ENCODE results near the gene TP53INP2. TPM values are rescaled to one million over a fixed set of nuclear protein-coding genes. Genes with fewer than 3 reads are reported as not detected.
A peak's percentile ranks its signal among the peaks of the same experiment; 100 is the strongest.

TP53INP2 gene
- total RNA-seq, 1 donor from 2014 or later = 132 TPM

DNA sequence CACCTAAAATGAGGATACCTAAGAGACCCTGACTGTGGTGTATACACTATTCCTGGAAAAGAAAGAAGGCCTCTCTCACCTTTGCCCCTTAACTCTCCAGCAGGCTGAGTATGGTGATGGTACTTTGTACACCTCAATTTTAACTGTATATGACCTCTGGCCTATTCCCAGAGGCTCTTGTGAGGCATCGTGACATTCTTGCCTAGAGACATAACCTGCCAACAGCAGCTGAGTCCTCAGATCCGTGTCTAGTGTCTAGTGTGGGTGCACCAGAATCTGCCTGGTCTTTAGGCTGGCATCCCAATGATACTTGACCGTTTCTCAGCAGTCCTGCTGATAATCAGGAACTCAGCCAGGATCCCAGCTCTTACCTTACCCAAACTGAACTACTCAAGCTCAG is 20.0 kb downstream of the TP53INP2 start:
- peaks cover 61% of the 10 kb centered on the region for H3K36me3 ChIP-seq
- H3K4me3 ChIP-seq = no peak overlapping the region
- H3K9me3 ChIP-seq (replicated peaks) = no peaks in the 10 kb centered on the region
- intact Hi-C loops (cut with micrococcal nuclease) = no loop called here
- no peaks in the 10 kb centered on the region for H3K27me3 ChIP-seq (ENCODE audit: low read depth)
- H3K27ac ChIP-seq (replicated peaks) = peak overlapping the region; percentile 46
- no peak for DNase-seq
- peaks cover 32% of the 10 kb centered on the region for H3K4me1 ChIP-seq
- TF ChIP-seq, protein P1, sequence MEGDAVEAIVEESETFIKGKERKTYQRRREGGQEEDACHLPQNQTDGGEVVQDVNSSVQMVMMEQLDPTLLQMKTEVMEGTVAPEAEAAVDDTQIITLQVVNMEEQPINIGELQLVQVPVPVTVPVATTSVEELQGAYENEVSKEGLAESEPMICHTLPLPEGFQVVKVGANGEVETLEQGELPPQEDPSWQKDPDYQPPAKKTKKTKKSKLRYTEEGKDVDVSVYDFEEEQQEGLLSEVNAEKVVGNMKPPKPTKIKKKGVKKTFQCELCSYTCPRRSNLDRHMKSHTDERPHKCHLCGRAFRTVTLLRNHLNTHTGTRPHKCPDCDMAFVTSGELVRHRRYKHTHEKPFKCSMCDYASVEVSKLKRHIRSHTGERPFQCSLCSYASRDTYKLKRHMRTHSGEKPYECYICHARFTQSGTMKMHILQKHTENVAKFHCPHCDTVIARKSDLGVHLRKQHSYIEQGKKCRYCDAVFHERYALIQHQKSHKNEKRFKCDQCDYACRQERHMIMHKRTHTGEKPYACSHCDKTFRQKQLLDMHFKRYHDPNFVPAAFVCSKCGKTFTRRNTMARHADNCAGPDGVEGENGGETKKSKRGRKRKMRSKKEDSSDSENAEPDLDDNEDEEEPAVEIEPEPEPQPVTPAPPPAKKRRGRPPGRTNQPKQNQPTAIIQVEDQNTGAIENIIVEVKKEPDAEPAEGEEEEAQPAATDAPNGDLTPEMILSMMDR (IDR thresholded peaks at IDR 0.05; ENCODE audit: borderline replicate concordance) = no peak

- no peak for DNase-seq
- Histone ChIP-seq H3K27me3 (ENCODE audit: low read depth) (no peaks in the 10 kb centered on the region), H3K9me3 (replicated peaks) (no peaks in the 10 kb centered on the region), H3K4me3 (no peak overlapping the region), H3K36me3 (peaks cover 65% of the 10 kb centered on the region), H3K4me1 (peaks cover 40% of the 10 kb centered on the region), H3K27ac (replicated peaks) (no peak overlapping the region)
- intact Hi-C loops (cut with micrococcal nuclease) = no loop called here
- TF ChIP-seq, protein P1 (IDR thresholded peaks at IDR 0.05; ENCODE audit: borderline replicate concordance) = no peak
These were observed 25.3 kb downstream of the TP53INP2 start for GRCh38 chr20:34729416-34729815.

DNA sequence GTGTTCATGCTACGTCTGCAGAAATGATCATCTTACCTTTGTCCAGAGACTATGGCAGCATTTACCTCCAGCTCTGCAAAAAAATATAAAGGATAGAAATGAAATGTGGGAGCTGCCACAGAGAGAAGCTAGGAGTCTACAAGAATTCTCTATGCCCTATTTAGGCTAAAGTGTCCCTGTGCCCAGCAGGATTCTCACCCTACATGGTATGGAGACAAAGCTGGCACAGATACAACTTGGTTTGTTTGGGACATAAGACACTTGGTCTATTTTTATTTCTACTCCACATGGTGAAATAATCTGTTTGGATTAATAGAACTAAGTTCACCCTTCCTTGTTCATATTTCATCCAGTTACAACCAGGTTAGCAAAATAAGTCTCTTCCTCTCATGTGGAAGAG is 28.4 kb downstream of the TP53INP2 start:
- no peak for DNase-seq
- Histone ChIP-seq H3K9me3 (replicated peaks) (no peaks in the 10 kb centered on the region), H3K4me1 (peaks cover 46% of the 10 kb centered on the region), H3K36me3 (peaks cover 53% of the 10 kb centered on the region), H3K4me3 (peak overlapping the region; percentile 18), H3K27ac (replicated peaks) (no peak overlapping the region), H3K27me3 (ENCODE audit: low read depth) (no peaks in the 10 kb centered on the region)
- intact Hi-C loops (cut with micrococcal nuclease) = no loop called here
- TF ChIP-seq, protein P1 (IDR thresholded peaks at IDR 0.05; ENCODE audit: borderline replicate concordance) = no peak

DNA sequence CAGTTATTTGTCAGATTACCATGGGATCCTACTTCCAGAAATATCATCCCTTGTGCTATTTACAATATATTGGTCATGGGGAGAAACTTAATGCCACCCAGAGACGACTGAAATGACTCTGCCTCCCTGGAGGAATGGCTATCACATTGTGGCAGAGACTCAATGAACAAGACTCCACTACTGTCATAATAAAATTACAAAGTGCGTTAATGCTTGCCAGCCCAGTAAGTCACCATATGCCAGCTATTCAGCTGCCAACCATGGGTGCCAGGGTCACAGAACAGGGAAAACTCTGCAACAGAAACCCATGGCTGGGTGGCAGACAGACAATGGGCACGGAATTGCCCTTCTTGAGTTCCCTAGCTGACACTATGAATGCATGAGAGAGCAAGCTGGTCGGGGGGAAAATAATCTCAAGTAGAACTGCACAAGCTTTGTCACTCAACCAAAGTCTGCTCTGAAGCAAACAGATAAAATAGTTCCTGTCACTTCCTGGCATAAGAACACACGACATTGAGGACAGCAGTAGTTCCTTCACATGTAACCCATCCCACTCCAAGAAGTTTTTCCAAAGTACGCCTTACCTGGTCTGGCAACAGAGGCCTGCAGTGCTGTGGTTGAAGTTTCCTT is 32.1 kb downstream of the TP53INP2 start:
- Histone ChIP-seq H3K4me3 (no peak overlapping the region), H3K27ac (replicated peaks) (peak overlapping the region; percentile 47), H3K4me1 (peaks cover 44% of the 10 kb centered on the region), H3K36me3 (peaks cover 47% of the 10 kb centered on the region), H3K9me3 (replicated peaks) (no peaks in the 10 kb centered on the region), H3K27me3 (ENCODE audit: low read depth) (no peaks in the 10 kb centered on the region)
- intact Hi-C loops (cut with micrococcal nuclease) = no loop called here
- no peak for DNase-seq
- TF ChIP-seq, protein P1 (IDR thresholded peaks at IDR 0.05; ENCODE audit: borderline replicate concordance) = no peak

GRCh38 chr20:34743039-34743438 is 38.9 kb downstream of the TP53INP2 start:
- TF ChIP-seq, protein P1 (IDR thresholded peaks at IDR 0.05; ENCODE audit: borderline replicate concordance) = no peak
- Histone ChIP-seq H3K9me3 (replicated peaks) (no peaks in the 10 kb centered on the region), H3K4me1 (peaks cover 62% of the 10 kb centered on the region), H3K36me3 (peaks cover 57% of the 10 kb centered on the region), H3K27me3 (ENCODE audit: low read depth) (no peaks in the 10 kb centered on the region), H3K27ac (replicated peaks) (no peak overlapping the region), H3K4me3 (no peak overlapping the region)
- DNase-seq = no peak
- intact Hi-C loops (cut with micrococcal nuclease) = no loop called here
